Neural cell (in vitro differentiated cells): ENCODE measurements around the gene BCL6. TPM values are rescaled to one million over a fixed set of nuclear protein-coding genes. Genes with fewer than 3 reads are reported as not detected.

Source experiments
- H2AFZ ChIP-seq: fragments of 200-600, 300-800 bp; sonication (generic), shearing (Covaris generic); 2 replicates; pipeline ENCODE4 v1.6.0; 2014; ENCODE audit warnings: low read depth, mild to moderate bottlenecking, antibody characterized with exemption, low read length, moderate library complexity
- H3F3A ChIP-seq: fragments of 200-600 bp; shearing (Covaris generic); 2 replicates; pipeline ENCODE4 v1.6.1; 2016; ENCODE audit warnings: mild to moderate bottlenecking, moderate library complexity, mixed read lengths, antibody characterized with exemption, low read length; ENCODE audit not compliant: insufficient read depth, poor library complexity, severe bottlenecking
- H3K27ac ChIP-seq: fragments of 200-600, 300-800 bp; sonication (generic), shearing (Covaris generic); 2 replicates; pipeline ENCODE4 v1.5.1; 2014; ENCODE audit warnings: mild to moderate bottlenecking, low read length, moderate library complexity
- H3K27me3 ChIP-seq: fragments of 300-800, 200-600 bp; sonication (generic), shearing (Covaris generic); 2 replicates; pipeline ENCODE4 v1.6.0; 2014; ENCODE audit warnings: mild to moderate bottlenecking, low read depth, low read length, moderate library complexity; ENCODE audit not compliant: insufficient read depth
- H3K36me3 ChIP-seq: fragments of 300-800, 200-600 bp; sonication (generic), shearing (Covaris generic); 2 replicates; pipeline ENCODE4 v1.5.1; 2014; ENCODE audit warnings: mild to moderate bottlenecking, antibody characterized with exemption, low read length, moderate library complexity; ENCODE audit not compliant: insufficient read depth
- H3K4me2 ChIP-seq: fragments of 300-800, 200-600 bp; sonication (generic), shearing (Covaris generic); 2 replicates; pipeline ENCODE4 v1.6.0; 2014; ENCODE audit warnings: mild to moderate bottlenecking, low read length
- H3K4me3 ChIP-seq: fragments of 300-800, 200-600 bp; sonication (generic), shearing (Covaris generic); 2 replicates; pipeline ENCODE4 v1.5.1; 2014; ENCODE audit warnings: mild to moderate bottlenecking, low read length, moderate library complexity
- H3K79me2 ChIP-seq: fragments of 200-600 bp; shearing (Covaris generic); replicated peaks from 2 replicates; pipeline ENCODE4 v1.6.0; 2014; ENCODE audit warnings: mild to moderate bottlenecking, low read length, moderate library complexity; ENCODE audit not compliant: insufficient read depth
- H3K9ac ChIP-seq: fragments of 300-800, 200-600 bp; sonication (generic), shearing (Covaris generic); 2 replicates; pipeline ENCODE4 v1.6.1; 2016; ENCODE audit warnings: mild to moderate bottlenecking, low read length, mixed read lengths
- H3K9me2 ChIP-seq: fragments of 200-600 bp; shearing (Covaris generic); 2 replicates; pipeline ENCODE4 v1.6.1; 2016; ENCODE audit warnings: mild to moderate bottlenecking, low read length, mixed read lengths; ENCODE audit not compliant: insufficient read depth
- H3K9me3 ChIP-seq: fragments of 200-600, 300-800 bp; sonication (generic), shearing (Covaris generic); 2 replicates; pipeline ENCODE4 v1.6.1; 2016; ENCODE audit warnings: mild to moderate bottlenecking, mixed run types, low read length, moderate library complexity, mixed read lengths
- H4K20me1 ChIP-seq: fragments of 200-600 bp; shearing (Covaris generic); 2 replicates; pipeline ENCODE4 v1.6.1; 2016; ENCODE audit warnings: mild to moderate bottlenecking, mixed run types; ENCODE audit not compliant: insufficient read depth
- EP300 ChIP-seq: fragments of 450-650 bp; conservative IDR thresholded peaks from 2 replicates; pipeline ENCODE4 v1.6.1; 2014; ENCODE audit warnings: antibody characterized with exemption, mild to moderate bottlenecking, moderate library complexity; ENCODE audit not compliant: poor library complexity, severe bottlenecking
- EZH2 ChIP-seq: fragments of 200-600, 300-800 bp; shearing (Covaris generic), sonication (generic); IDR thresholded peaks from 2 replicates; pipeline ENCODE4 v1.6.1; 2014; ENCODE audit warnings: antibody characterized with exemption, low read length, borderline replicate concordance, mild to moderate bottlenecking; ENCODE audit not compliant: insufficient read depth, poor library complexity, severe bottlenecking
- MXI1 ChIP-seq: fragments of 450-650 bp; conservative IDR thresholded peaks from 2 replicates; pipeline ENCODE4 v1.6.1; 2014; ENCODE audit warnings: antibody characterized with exemption, mild to moderate bottlenecking; ENCODE audit not compliant: poor library complexity, severe bottlenecking
- POLR2AphosphoS5 ChIP-seq: IDR thresholded peaks from 2 replicates; pipeline ENCODE4 v1.6.1; 2012
- RAD21 ChIP-seq: fragments of 450-650 bp; conservative IDR thresholded peaks from 2 replicates; pipeline ENCODE4 v1.6.1; 2014; ENCODE audit warnings: antibody characterized with exemption, mild to moderate bottlenecking, moderate library complexity
- SMC3 ChIP-seq: fragments of 450-650 bp; conservative IDR thresholded peaks from 2 replicates; pipeline ENCODE4 v1.6.1; 2014; ENCODE audit warnings: antibody characterized with exemption, mild to moderate bottlenecking, moderate library complexity; ENCODE audit not compliant: poor library complexity
- TAF1 ChIP-seq: IDR thresholded peaks from 2 replicates; pipeline ENCODE4 v1.6.1; 2012; ENCODE audit warnings: low read depth
- polyA plus RNA-seq: library from polyadenylated mRNA; depleted of rRNA; stranded (reverse); fragments of >200 nt; gene quantifications from 2 replicates; pipeline ENCODE4 v1.2.3, GENCODE V29; 2014
- TF ChIP-seq, protein P1 (sequence below): fragments of 450-650 bp; IDR thresholded peaks from 2 replicates; pipeline ENCODE4 v1.5.1; 2014; ENCODE audit warnings: antibody characterized with exemption, mild to moderate bottlenecking, moderate library complexity; ENCODE audit not compliant: poor library complexity, severe bottlenecking
- TF ChIP-seq, protein P2 (sequence below): IDR thresholded peaks from 2 replicates; pipeline ENCODE4 v1.6.1; 2012; ENCODE audit warnings: borderline replicate concordance

The BCL6 gene
- polyA plus RNA-seq, 1 donor from 2014 or later = 5.2 TPM

- Histone ChIP-seq H4K20me1 (no peaks in the 10 kb centered on the region), H3K36me3 (no peaks in the 10 kb centered on the region), H3F3A (no peaks in the 10 kb centered on the region), H3K9me2 (no peaks in the 10 kb centered on the region), H2AFZ (no peak overlapping the region), H3K9me3 (no peaks in the 10 kb centered on the region), H3K4me2 (no peak overlapping the region), H3K27me3 (no peaks in the 10 kb centered on the region), H3K79me2 (no peaks in the 10 kb centered on the region), H3K9ac (no peak overlapping the region), H3K4me3 (no peak overlapping the region), H3K27ac (no peak overlapping the region)
- no peak for TF ChIP-seq SMC3
- no peak for TF ChIP-seq POLR2AphosphoS5
- TF ChIP-seq MXI1 = no peak
- TF ChIP-seq RAD21 = no peak
- no peak for TF ChIP-seq EP300
- no peak for TF ChIP-seq EZH2
- TF ChIP-seq, protein P1, sequence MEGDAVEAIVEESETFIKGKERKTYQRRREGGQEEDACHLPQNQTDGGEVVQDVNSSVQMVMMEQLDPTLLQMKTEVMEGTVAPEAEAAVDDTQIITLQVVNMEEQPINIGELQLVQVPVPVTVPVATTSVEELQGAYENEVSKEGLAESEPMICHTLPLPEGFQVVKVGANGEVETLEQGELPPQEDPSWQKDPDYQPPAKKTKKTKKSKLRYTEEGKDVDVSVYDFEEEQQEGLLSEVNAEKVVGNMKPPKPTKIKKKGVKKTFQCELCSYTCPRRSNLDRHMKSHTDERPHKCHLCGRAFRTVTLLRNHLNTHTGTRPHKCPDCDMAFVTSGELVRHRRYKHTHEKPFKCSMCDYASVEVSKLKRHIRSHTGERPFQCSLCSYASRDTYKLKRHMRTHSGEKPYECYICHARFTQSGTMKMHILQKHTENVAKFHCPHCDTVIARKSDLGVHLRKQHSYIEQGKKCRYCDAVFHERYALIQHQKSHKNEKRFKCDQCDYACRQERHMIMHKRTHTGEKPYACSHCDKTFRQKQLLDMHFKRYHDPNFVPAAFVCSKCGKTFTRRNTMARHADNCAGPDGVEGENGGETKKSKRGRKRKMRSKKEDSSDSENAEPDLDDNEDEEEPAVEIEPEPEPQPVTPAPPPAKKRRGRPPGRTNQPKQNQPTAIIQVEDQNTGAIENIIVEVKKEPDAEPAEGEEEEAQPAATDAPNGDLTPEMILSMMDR = no peak
- TF ChIP-seq, protein P2, sequence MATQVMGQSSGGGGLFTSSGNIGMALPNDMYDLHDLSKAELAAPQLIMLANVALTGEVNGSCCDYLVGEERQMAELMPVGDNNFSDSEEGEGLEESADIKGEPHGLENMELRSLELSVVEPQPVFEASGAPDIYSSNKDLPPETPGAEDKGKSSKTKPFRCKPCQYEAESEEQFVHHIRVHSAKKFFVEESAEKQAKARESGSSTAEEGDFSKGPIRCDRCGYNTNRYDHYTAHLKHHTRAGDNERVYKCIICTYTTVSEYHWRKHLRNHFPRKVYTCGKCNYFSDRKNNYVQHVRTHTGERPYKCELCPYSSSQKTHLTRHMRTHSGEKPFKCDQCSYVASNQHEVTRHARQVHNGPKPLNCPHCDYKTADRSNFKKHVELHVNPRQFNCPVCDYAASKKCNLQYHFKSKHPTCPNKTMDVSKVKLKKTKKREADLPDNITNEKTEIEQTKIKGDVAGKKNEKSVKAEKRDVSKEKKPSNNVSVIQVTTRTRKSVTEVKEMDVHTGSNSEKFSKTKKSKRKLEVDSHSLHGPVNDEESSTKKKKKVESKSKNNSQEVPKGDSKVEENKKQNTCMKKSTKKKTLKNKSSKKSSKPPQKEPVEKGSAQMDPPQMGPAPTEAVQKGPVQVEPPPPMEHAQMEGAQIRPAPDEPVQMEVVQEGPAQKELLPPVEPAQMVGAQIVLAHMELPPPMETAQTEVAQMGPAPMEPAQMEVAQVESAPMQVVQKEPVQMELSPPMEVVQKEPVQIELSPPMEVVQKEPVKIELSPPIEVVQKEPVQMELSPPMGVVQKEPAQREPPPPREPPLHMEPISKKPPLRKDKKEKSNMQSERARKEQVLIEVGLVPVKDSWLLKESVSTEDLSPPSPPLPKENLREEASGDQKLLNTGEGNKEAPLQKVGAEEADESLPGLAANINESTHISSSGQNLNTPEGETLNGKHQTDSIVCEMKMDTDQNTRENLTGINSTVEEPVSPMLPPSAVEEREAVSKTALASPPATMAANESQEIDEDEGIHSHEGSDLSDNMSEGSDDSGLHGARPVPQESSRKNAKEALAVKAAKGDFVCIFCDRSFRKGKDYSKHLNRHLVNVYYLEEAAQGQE = no peak
These were observed 26.5 kb downstream of the BCL6 start for GRCh38 chr3:187718802-187719201.

DNA sequence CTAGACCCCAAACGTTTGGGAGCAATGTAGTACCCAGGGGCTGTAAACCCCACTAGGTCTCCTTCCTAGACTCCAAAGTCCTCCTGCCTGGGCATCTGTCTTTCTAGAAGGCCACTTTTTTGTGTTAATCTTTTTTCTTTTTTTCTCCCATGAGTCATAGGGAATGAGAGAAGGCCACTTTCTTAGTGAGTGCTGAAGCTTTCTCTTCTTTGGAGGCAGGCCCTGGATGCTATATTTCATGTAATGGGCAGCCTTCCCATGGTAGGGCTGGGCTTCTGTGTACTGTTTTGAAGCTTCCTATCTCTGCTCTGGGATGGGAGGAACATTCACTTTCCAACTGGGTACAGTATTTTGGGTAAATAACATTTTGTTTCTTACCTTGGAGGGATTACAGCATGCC, 27.7 kb downstream of the BCL6 start:
- no peak overlapping the region for H3K4me3 ChIP-seq
- no peaks in the 10 kb centered on the region for H3K9me3 ChIP-seq
- no peaks in the 10 kb centered on the region for H3K27me3 ChIP-seq
- H3F3A ChIP-seq = no peaks in the 10 kb centered on the region
- TF ChIP-seq SMC3 (no peak), MXI1 (no peak), EZH2 (no peak), EP300 (no peak), POLR2AphosphoS5 (no peak), TAF1 (no peak), RAD21 (no peak)
- TF ChIP-seq, protein P1 = no peak
- TF ChIP-seq, protein P2 = no peak
- H3K4me2 ChIP-seq = no peak overlapping the region
- H3K79me2 ChIP-seq = no peaks in the 10 kb centered on the region
- no peaks in the 10 kb centered on the region for H3K9me2 ChIP-seq
- H2AFZ ChIP-seq = no peak overlapping the region
- H4K20me1 ChIP-seq = no peaks in the 10 kb centered on the region
- no peak overlapping the region for H3K27ac ChIP-seq
- no peak overlapping the region for H3K9ac ChIP-seq
- no peaks in the 10 kb centered on the region for H3K36me3 ChIP-seq
